Measurements from ENCODE around the gene TBC1D7. TPM values are rescaled to one million over a fixed set of nuclear protein-coding genes. Genes with fewer than 3 reads are reported as not detected.

Gene TBC1D7
- total RNA-seq, 1 donor from 2014 or later: 36.0 TPM

GRCh38 chr6:13261464-13261994, 66.8 kb downstream of the TBC1D7 start:
- no peak for DNase-seq
- peak; percentile 33 for ATAC-seq (ENCODE audit: poor library complexity)
- intact Hi-C loops (cut with DNase I): no loop called here

DNA sequence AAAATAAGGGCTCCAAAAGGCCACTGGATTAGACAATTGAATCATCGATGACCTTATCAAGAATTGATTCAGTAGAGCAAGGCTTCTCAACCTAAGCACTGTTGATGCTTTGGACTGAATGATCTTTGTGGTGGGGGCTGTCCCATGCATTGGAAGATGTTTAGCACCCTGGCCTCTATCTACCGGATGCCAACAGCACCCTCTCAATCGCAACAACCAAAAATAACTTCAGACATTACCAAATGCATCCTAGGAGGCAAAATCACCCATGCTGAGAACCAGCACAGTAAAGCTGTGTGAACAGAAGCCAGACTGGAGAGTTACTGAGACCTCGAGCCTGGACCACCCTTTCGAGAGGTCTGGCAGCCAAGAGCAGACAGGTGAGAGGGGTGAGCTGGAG, 67.5 kb downstream of the TBC1D7 start:
- DNase-seq (no peak), ATAC-seq (ENCODE audit: poor library complexity) (no peak)
- intact Hi-C loops (cut with DNase I): no loop called here

DNA sequence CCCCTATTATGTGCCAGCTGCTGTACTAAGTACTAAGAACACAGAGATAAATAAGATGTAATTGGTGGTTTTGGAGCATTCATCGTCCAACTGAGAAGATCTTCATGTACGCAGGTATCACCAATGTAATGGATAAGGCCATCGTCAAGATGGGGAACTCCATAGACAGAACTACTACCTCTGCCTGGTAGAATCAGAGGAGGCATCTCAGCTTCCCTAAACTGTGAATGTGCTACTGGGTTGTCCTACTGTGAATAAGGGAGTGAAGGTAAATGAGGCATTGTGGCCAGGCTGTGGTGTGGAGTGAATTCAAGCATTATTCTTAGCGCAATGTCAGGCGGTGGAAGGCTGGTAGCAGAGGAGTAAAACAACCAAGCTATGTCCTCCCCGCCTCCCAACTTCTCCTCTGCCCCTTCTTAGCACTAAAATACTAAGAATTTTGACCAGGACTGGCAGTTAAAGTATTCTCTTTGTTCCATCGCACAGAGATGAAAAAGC, 68.2 kb downstream of the TBC1D7 start:
- intact Hi-C loops (cut with DNase I): no loop called here
- DNase-seq (no peak), ATAC-seq (ENCODE audit: poor library complexity) (no peak)

DNA sequence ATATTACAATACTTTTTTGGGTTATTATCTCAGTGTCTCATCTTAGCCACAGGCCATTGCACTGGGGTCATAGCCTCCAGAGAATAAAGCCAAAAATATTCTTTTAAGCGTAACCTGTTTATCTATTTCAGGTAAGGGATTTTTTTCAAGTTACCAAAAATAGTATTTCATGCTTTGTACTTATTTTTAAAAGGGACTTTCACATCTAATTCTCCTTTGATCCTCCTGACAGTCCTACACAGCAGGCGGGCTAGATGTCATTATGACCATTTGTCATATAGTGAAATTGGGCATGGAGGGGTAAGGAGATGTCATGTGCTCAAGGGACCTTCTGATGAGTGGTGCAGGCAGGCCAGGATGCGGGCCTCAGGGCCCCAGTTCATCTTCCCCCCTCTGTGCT, 68.9 kb downstream of the TBC1D7 start:
- ATAC-seq (ENCODE audit: poor library complexity) (no peak), DNase-seq (no peak)
- intact Hi-C loops (cut with DNase I): no loop called here

- DNase-seq: no peak
- intact Hi-C loops (cut with DNase I): no loop called here
- peak; percentile 75 for ATAC-seq (ENCODE audit: poor library complexity)
Measured at GRCh38 chr6:13256266-13257001, 71.9 kb downstream of the TBC1D7 start.

Other genes with a start within 250 kb of the TBC1D7 start
- 46.2 TPM for gene GFOD1, start 159.1 kb upstream of the TBC1D7 start, total RNA-seq
- 53.3 TPM for gene SIRT5, start 246.1 kb upstream of the TBC1D7 start, total RNA-seq

All from Right ventricle myocardium superior (tissue), 1 donor.